SIG-M5 (cell line): Measurements from ENCODE around the gene BORCS6.
"Not testable (repeated sequence)": the region's sequence is repeated elsewhere in the genome, so short reads cannot be mapped to it uniquely, and the experiment has no call there.

Source experiments
- DNase-seq: peaks from one replicate; lab custom pipeline; 2025; lab: John Stamatoyannopoulos, UW

BORCS6 gene

GRCh38 chr17:8173056-8173870 is 16.7 kb downstream of the BORCS6 start:
- peak; percentile 89 for DNase-seq

GRCh38 chr17:8170186-8170585 is 19.8 kb downstream of the BORCS6 start:
- DNase-seq, result not testable (repeated sequence)

- DNase-seq, result no peak
Measured at GRCh38 chr17:8167526-8167925, 22.5 kb downstream of the BORCS6 start.

GRCh38 chr17:8166731-8167130 is 23.2 kb downstream of the BORCS6 start:
- no peak for DNase-seq

GRCh38 chr17:8164815-8165131 is 25.2 kb downstream of the BORCS6 start:
- DNase-seq, result no peak

- no peak for DNase-seq
Measured at GRCh38 chr17:8163978-8164814, 25.8 kb downstream of the BORCS6 start.

GRCh38 chr17:8162997-8163977 is 26.7 kb downstream of the BORCS6 start:
- no peak for DNase-seq

GRCh38 chr17:8162233-8162996 is 27.6 kb downstream of the BORCS6 start, which contains the start of gene VAMP2:
Gene VAMP2, minus strand, starts transcription at chr17:8162948. Its CDS starts 69 bp downstream, at chr17:8162879.
- DNase-seq, result no peak

GRCh38 chr17:8161289-8162232 is 28.4 kb downstream of the BORCS6 start:
- DNase-seq, result no peak

GRCh38 chr17:8160741-8161221 is 29.2 kb downstream of the BORCS6 start:
- no peak for DNase-seq

- no peak for DNase-seq
Measured at GRCh38 chr17:8160224-8160577, 29.8 kb downstream of the BORCS6 start.

GRCh38 chr17:8159459-8160223 is 30.3 kb downstream of the BORCS6 start:
- DNase-seq, result no peak

GRCh38 chr17:8159032-8159400 is 31.0 kb downstream of the BORCS6 start:
- no peak for DNase-seq

GRCh38 chr17:8158267-8159031 is 31.5 kb downstream of the BORCS6 start:
- DNase-seq, result peak; percentile 61

GRCh38 chr17:8156246-8156992 is 33.6 kb downstream of the BORCS6 start:
- DNase-seq, result peak; percentile 98

- DNase-seq, result no peak
Measured at GRCh38 chr17:8155996-8156245, 34.1 kb downstream of the BORCS6 start.

GRCh38 chr17:8155231-8155995 is 34.6 kb downstream of the BORCS6 start:
- DNase-seq, result no peak
